Memory B cell (primary cell): ENCODE measurements around the gene TMEM252.
A peak's percentile ranks its signal among the peaks of the same experiment; 100 is the strongest.

Source experiments
- ATAC-seq: fragments of 150-1000 bp; cut with Tn5 transposase; 2 replicates; pipeline ENCODE4 v1.10.0; 2021; ENCODE audit warnings: low read depth, mild to moderate bottlenecking, moderate library complexity
- DNase-seq, 2 donors: peaks; one replicate each; pipeline ENCODE4 v3.0.0; 2022; ENCODE audit warnings: low spot score in 2 of 2
- H3K27ac Mint-ChIP-seq: one replicate; pipeline ENCODE4 v1.8.0; 2022; ENCODE audit warnings: mild to moderate bottlenecking, moderate library complexity, mixed read lengths
- H3K27me3 Mint-ChIP-seq: one replicate; pipeline ENCODE4 v1.8.0; 2022; ENCODE audit warnings: mixed read lengths
- H3K36me3 Mint-ChIP-seq: one replicate; pipeline ENCODE4 v1.8.0; 2022; ENCODE audit warnings: mild to moderate bottlenecking, mixed read lengths
- H3K4me1 Mint-ChIP-seq: one replicate; pipeline ENCODE4 v1.8.0; 2022; ENCODE audit warnings: mixed read lengths
- H3K4me3 Mint-ChIP-seq: one replicate; pipeline ENCODE4 v1.8.0; 2022; ENCODE audit warnings: mild to moderate bottlenecking, moderate library complexity, mixed read lengths
- H3K9me3 Mint-ChIP-seq: one replicate; pipeline ENCODE4 v1.8.0; 2022; ENCODE audit warnings: mixed read lengths

Gene TMEM252

DNA sequence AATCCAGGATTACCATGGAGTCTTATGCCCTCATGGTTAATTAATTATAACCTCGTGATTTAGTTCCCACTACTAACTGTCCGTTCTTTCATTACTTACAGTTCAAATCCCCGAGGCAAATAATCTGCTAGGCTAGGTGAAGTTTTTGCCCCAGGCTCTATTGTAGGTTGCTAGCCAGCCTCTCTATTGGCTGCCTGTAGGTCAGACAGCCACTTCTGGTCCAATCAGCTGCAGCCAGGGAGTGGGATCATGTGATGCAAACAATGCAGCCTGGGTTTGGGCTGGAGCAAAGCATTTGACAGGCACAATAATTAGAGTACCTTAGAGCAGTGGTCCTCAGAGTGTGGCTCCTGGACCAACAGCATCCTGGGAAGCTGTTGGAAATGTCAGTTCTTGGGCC is 17.7 kb downstream of the TMEM252 start:
- ATAC-seq: no peak
- DNase-seq: no peak
- peaks cover 10% of the 10 kb centered on the region for H3K27me3 Mint-ChIP-seq
- no peak overlapping the region for H3K4me3 Mint-ChIP-seq
- no peak overlapping the region for H3K27ac Mint-ChIP-seq
- H3K9me3 Mint-ChIP-seq: no peaks in the 10 kb centered on the region
- H3K36me3 Mint-ChIP-seq: peaks cover 2% of the 10 kb centered on the region
- H3K4me1 Mint-ChIP-seq: no peaks in the 10 kb centered on the region

- no peak for ATAC-seq
- peaks cover 2% of the 10 kb centered on the region for H3K36me3 Mint-ChIP-seq
- DNase-seq: no peak
- H3K27me3 Mint-ChIP-seq: peaks cover 8% of the 10 kb centered on the region
- H3K9me3 Mint-ChIP-seq: no peaks in the 10 kb centered on the region
- no peaks in the 10 kb centered on the region for H3K4me1 Mint-ChIP-seq
- H3K4me3 Mint-ChIP-seq: no peak overlapping the region
- H3K27ac Mint-ChIP-seq: no peak overlapping the region
Measured at GRCh38 chr9:68522131-68522530, 18.6 kb downstream of the TMEM252 start.

- no peaks in the 10 kb centered on the region for H3K4me1 Mint-ChIP-seq
- DNase-seq (no peak), ATAC-seq (no peak)
- no peaks in the 10 kb centered on the region for H3K27me3 Mint-ChIP-seq
- H3K9me3 Mint-ChIP-seq: no peaks in the 10 kb centered on the region
- no peak overlapping the region for H3K27ac Mint-ChIP-seq
- no peak overlapping the region for H3K4me3 Mint-ChIP-seq
- peaks cover 2% of the 10 kb centered on the region for H3K36me3 Mint-ChIP-seq
Measured at GRCh38 chr9:68515326-68516017, 25.2 kb downstream of the TMEM252 start.

DNA sequence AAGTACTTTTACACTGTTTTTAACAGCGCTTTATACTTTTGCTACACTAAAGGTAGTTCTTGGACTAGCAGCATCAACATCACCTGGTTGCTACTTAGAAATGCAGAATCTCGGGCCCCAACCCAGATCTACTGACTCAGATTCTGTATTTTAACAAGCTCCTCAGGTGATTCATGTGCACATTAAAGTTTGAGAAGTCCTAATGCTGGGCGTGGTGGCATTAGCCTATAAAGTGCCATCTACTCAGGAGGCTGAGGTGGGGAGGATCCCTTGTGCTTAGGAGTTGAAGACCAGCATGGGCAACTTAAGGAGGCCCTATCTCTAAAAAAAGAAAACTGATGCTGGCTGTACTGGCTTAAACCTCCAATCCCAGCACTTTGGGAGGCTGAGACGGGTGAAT is 26.7 kb downstream of the TMEM252 start:
- Mint-ChIP-seq H3K9me3 (no peaks in the 10 kb centered on the region), H3K27me3 (no peaks in the 10 kb centered on the region), H3K4me3 (no peak overlapping the region), H3K27ac (no peak overlapping the region), H3K4me1 (peaks cover 3% of the 10 kb centered on the region), H3K36me3 (peaks cover 2% of the 10 kb centered on the region)
- ATAC-seq: no peak
- DNase-seq: no peak

DNA sequence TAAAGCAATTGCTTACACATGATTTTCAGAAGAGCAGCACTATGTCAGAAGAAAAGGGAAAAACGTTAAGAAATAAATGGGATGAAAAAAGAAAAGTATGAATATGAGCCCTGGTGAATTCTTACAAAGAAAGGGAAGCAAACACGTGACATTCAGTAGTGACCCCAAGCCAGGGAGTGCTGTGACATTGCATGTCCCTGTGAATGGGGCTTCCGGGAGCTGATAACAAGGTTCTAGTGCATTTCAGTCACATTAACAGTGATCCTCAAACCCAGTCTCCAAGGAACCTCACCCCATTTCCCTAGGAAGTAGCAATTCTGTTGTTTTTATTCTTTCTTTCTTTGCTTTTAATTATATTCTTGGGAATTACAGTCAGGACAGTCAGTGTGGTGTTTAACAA is 27.3 kb downstream of the TMEM252 start:
- no peaks in the 10 kb centered on the region for H3K27me3 Mint-ChIP-seq
- DNase-seq (no peak), ATAC-seq (no peak)
- H3K27ac Mint-ChIP-seq: no peak overlapping the region
- peaks cover 3% of the 10 kb centered on the region for H3K4me1 Mint-ChIP-seq
- H3K9me3 Mint-ChIP-seq: no peaks in the 10 kb centered on the region
- H3K4me3 Mint-ChIP-seq: no peak overlapping the region
- H3K36me3 Mint-ChIP-seq: no peaks in the 10 kb centered on the region

- no peaks in the 10 kb centered on the region for H3K9me3 Mint-ChIP-seq
- H3K4me3 Mint-ChIP-seq: no peak overlapping the region
- no peak overlapping the region for H3K27ac Mint-ChIP-seq
- H3K4me1 Mint-ChIP-seq: peaks cover 9% of the 10 kb centered on the region
- no peaks in the 10 kb centered on the region for H3K36me3 Mint-ChIP-seq
- no peak for DNase-seq
- H3K27me3 Mint-ChIP-seq: no peaks in the 10 kb centered on the region
- ATAC-seq: no peak
Measured at GRCh38 chr9:68509689-68510088, 31.0 kb downstream of the TMEM252 start.

DNA sequence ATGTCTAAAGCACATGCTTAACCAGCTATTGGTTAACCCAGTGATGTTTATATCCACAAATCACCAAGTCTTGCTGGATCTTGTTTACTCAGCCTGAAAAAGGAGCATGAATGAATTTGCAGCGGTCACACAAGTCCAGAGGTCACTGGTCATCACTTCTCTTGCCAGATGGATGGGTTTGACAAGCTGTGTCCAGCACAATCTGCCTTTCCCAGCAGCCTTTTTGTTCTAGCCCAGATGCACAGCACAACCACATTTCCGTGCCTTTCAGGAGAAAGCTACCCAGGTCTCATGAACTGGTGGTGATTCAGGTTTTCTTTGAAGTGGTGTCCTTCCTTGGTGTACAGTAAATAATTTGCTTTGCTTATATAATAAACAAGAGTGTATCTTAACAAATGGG is 32.1 kb downstream of the TMEM252 start:
- no peaks in the 10 kb centered on the region for H3K36me3 Mint-ChIP-seq
- H3K9me3 Mint-ChIP-seq: no peaks in the 10 kb centered on the region
- peaks cover 5% of the 10 kb centered on the region for H3K27me3 Mint-ChIP-seq
- H3K4me3 Mint-ChIP-seq: no peak overlapping the region
- ATAC-seq (no peak), DNase-seq (no peak)
- no peak overlapping the region for H3K27ac Mint-ChIP-seq
- H3K4me1 Mint-ChIP-seq: peaks cover 9% of the 10 kb centered on the region

GRCh38 chr9:68507806-68508145 is 32.9 kb downstream of the TMEM252 start:
- no peaks in the 10 kb centered on the region for H3K9me3 Mint-ChIP-seq
- peaks cover 5% of the 10 kb centered on the region for H3K27me3 Mint-ChIP-seq
- H3K27ac Mint-ChIP-seq: no peak overlapping the region
- no peak overlapping the region for H3K4me3 Mint-ChIP-seq
- DNase-seq (no peak), ATAC-seq (no peak)
- no peaks in the 10 kb centered on the region for H3K36me3 Mint-ChIP-seq
- peaks cover 9% of the 10 kb centered on the region for H3K4me1 Mint-ChIP-seq

DNA sequence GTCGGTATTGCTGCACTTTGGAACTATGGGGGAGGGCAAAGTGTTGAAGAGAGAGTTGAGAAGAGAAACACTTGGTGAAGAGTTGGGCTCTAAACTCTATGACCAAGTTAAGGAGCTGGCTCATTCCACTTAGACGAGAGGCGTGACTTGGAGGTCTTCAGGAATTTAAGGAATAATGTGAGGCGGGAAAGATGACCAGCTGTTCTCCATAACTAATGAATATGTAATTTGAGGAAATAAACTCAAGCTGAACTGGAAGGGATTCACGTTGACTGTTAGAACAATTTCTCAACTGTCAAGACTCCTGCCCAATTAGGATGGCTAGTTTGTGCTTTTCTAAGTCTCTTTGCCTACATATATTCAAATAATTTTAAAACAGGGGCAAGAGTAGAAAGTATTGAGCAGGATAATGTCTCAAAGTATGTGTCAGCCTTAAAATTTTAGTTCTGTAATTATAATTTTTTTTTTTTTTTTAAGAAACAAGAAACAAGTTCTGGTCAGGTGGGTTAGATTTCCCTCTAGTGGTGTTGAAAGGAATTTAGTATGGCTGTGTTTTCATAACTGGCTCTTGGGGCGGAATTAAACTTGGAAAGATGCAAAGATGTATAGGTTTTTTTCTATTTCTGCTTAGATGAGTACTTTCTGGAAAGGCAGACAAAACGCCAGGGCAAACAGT is 33.4 kb downstream of the TMEM252 start:
- no peak overlapping the region for H3K4me3 Mint-ChIP-seq
- ATAC-seq: no peak
- no peaks in the 10 kb centered on the region for H3K9me3 Mint-ChIP-seq
- H3K27me3 Mint-ChIP-seq: peaks cover 5% of the 10 kb centered on the region
- H3K27ac Mint-ChIP-seq: no peak overlapping the region
- H3K4me1 Mint-ChIP-seq: peaks cover 9% of the 10 kb centered on the region
- no peak for DNase-seq
- no peaks in the 10 kb centered on the region for H3K36me3 Mint-ChIP-seq

DNA sequence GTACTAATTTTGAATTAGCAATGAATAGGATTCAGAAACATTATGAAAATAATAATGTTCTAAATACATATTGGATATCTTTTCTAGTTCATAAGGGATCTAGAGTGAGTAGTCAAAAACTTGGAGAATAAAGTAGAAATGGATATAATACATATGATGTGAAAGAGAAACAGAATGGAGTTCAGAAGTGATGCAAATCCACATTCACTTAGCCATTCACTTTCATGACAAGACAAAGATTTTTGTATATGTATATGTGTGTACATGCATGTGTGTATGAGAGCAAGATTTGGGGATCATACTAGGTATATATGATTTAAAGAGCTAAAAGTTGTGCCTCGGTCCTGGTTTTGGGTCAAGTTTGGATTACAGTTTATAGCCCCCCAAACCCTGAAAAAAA is 34.1 kb downstream of the TMEM252 start:
- H3K36me3 Mint-ChIP-seq: no peaks in the 10 kb centered on the region
- DNase-seq (no peak), ATAC-seq (no peak)
- H3K27me3 Mint-ChIP-seq: peaks cover 5% of the 10 kb centered on the region
- H3K4me1 Mint-ChIP-seq: peaks cover 9% of the 10 kb centered on the region
- H3K27ac Mint-ChIP-seq: peak overlapping the region; percentile 51
- H3K9me3 Mint-ChIP-seq: no peaks in the 10 kb centered on the region
- no peak overlapping the region for H3K4me3 Mint-ChIP-seq

GRCh38 chr9:68505681-68506409 is 34.8 kb downstream of the TMEM252 start:
- peaks cover 9% of the 10 kb centered on the region for H3K4me1 Mint-ChIP-seq
- peak; percentile 85 for ATAC-seq
- peak overlapping the region; percentile 51 for H3K27ac Mint-ChIP-seq

GRCh38 chr9:68502279-68502678 is 38.4 kb downstream of the TMEM252 start:
- no peak for ATAC-seq
- H3K27ac Mint-ChIP-seq: no peak overlapping the region
- H3K9me3 Mint-ChIP-seq: no peaks in the 10 kb centered on the region
- peaks cover 9% of the 10 kb centered on the region for H3K4me1 Mint-ChIP-seq
- no peak overlapping the region for H3K4me3 Mint-ChIP-seq
- no peaks in the 10 kb centered on the region for H3K36me3 Mint-ChIP-seq
- DNase-seq: no peak
- H3K27me3 Mint-ChIP-seq: peaks cover 8% of the 10 kb centered on the region

More at GRCh38 chr9:68505681-68506409, 34.8 kb downstream of the TMEM252 start:
- Mint-ChIP-seq H3K4me3 (no peak overlapping the region), H3K36me3 (no peaks in the 10 kb centered on the region), H3K27me3 (peaks cover 5% of the 10 kb centered on the region), H3K9me3 (no peaks in the 10 kb centered on the region)
- DNase-seq: no peak

DNA sequence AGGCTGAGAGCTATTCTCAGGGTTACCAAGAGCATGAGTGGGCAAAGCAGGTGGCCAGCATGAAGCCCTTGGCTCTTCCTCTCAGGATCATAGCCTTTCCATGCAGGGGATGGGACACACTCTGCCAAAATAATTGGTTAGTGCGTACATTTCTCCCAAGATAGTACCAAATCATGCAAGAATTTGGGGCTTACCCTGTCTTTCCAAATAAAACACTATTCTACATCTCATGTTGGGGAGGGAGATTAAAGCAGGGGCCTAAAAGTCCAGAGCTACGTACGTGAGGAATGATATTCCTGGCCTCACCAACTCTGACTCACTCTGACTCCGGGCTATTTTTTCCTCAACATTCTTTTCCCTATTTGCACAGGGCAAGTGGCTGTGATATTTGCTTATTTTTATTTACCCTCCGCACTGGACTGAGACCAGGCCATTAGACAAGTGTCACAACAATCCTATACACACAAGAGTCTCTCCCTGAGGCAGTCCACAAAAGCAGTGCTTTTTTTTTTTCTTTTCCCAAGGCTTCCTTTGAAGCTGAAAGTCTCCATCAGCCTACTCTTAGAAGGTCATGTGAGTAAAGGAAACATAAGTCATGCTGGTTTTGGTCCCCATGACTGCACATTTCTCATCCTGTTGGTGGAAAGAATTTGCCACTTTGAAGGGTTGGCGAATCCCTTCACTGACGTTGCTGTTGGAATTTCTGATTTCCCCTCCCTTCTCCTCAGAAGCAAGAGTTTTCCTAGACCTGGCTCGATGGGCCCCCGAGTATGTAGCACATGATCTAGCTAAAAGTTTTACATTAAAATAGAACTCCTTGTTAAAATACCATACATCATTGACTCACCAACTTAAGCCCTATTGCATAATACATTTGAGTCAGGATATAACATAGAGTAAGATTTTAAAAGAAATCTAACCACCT is 40.0 kb downstream of the TMEM252 start:
- peaks cover 8% of the 10 kb centered on the region for H3K27me3 Mint-ChIP-seq
- H3K4me1 Mint-ChIP-seq: peaks cover 2% of the 10 kb centered on the region
- no peaks in the 10 kb centered on the region for H3K36me3 Mint-ChIP-seq
- no peaks in the 10 kb centered on the region for H3K9me3 Mint-ChIP-seq
- ATAC-seq (no peak), DNase-seq (no peak)
- no peak overlapping the region for H3K4me3 Mint-ChIP-seq
- no peak overlapping the region for H3K27ac Mint-ChIP-seq

DNA sequence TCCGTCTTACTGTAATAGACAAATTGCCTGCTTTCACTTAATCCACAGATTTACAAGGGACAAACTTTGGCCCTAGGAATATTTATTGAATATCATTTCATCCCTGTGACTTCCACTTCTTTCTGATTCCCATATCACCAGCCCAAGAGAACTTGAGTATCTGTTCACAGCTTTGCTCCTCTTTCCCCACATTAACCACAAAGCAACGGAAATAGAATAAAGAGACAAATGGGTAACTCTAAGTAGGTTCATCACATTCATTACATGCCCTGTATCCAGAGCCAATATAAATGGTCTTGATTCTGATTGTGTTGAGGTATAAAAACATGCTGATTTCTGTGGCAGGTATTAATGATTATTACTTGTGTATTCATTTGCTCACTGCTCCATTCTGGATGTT is 41.9 kb downstream of the TMEM252 start:
- no peak overlapping the region for H3K27ac Mint-ChIP-seq
- no peak for DNase-seq
- H3K27me3 Mint-ChIP-seq: peaks cover 7% of the 10 kb centered on the region
- no peak for ATAC-seq
- H3K36me3 Mint-ChIP-seq: no peaks in the 10 kb centered on the region
- H3K9me3 Mint-ChIP-seq: no peaks in the 10 kb centered on the region
- no peak overlapping the region for H3K4me3 Mint-ChIP-seq
- peaks cover 2% of the 10 kb centered on the region for H3K4me1 Mint-ChIP-seq
